NT2/D1 (cell line): ENCODE results near the gene BMP6.

ENCODE experiments used
- YY1 ChIP-seq: IDR thresholded peaks from 2 replicates; pipeline ENCODE4 v1.6.1; 2011; ENCODE audit not compliant: insufficient read length, insufficient read depth
- ZNF274 ChIP-seq: IDR thresholded peaks from 2 replicates; pipeline ENCODE4 v1.6.1; 2011; ENCODE audit warnings: mild to moderate bottlenecking, low read depth, low read length

DNA sequence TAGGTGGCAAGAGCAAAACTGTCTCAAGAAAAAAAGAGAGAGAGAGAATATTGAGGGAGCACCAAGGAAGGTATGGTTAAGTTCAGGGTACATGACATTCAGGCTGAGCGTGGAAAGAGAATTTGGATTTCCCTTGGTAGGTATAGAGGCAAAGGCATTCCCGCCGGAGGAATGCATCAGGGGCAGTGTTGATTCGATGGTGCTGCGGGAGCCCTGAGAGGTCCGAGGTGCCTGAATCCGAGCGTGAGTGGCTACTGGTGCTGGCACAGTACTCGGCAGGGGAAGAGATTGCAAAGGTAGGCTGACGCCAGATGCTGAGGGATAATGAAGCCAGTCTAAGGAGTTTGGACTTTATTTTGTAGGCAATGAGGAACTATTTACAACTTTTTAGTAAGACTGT lies 20.0 kb downstream of the BMP6 start:
- TF ChIP-seq YY1 (no peak), ZNF274 (no peak)
